Erythroblast (primary cell): ENCODE results near the gene ZMPSTE24.

ENCODE experiments used
- GATA1 ChIP-seq: IDR thresholded peaks from 2 replicates; pipeline ENCODE4 v1.6.1; 2011; ENCODE audit warnings: low read depth, mild to moderate bottlenecking, control low read depth, low read length, moderate library complexity
- POLR2A ChIP-seq: IDR thresholded peaks from 2 replicates; pipeline ENCODE4 v1.6.1; 2011; ENCODE audit warnings: mild to moderate bottlenecking, low read length

GRCh38 chr1:40210511-40211204, 47.4 kb upstream of the ZMPSTE24 start:
- TF ChIP-seq POLR2A (no peak), GATA1 (no peak)
